Stimulated activated CD4-positive, alpha-beta T cell treated with anti-CD3 and anti-CD28 coated beads, Interleukin-2, amount 100 ng/mL, for 48 hours (primary cell): Measurements from ENCODE around the gene GPS2.
"Not testable (repeated sequence)": the region's sequence is repeated elsewhere in the genome, so short reads cannot be mapped to it uniquely, and the experiment has no call there.

Experiments used
- DNase-seq, 2 donors: peaks; one replicate each; pipeline ENCODE4 v3.0.0-alpha.2; 2020

GPS2 gene

GRCh38 chr17:7336240-7337175 is 21.3 kb upstream of the GPS2 start, which contains the start of gene ACAP1:
Gene ACAP1 (plus strand): TSS chr17:7336529. CDS start chr17:7336735, 206 bp downstream.
- peak; percentile 77 to 81 for DNase-seq

GRCh38 chr17:7335765-7336164 is 20.6 kb upstream of the GPS2 start:
- DNase-seq = not testable (repeated sequence)

- no peak for DNase-seq
Measured at GRCh38 chr17:7334938-7335538, 19.9 kb upstream of the GPS2 start.

- not testable (repeated sequence) for DNase-seq
Measured at GRCh38 chr17:7332600-7333069, 17.5 kb upstream of the GPS2 start.

- no peak for DNase-seq
Measured at GRCh38 chr17:7332111-7332510, 17.0 kb upstream of the GPS2 start.

GRCh38 chr17:7330638-7331015 is 15.5 kb upstream of the GPS2 start:
- no peak for DNase-seq

- DNase-seq = peak; percentile 68 to 80
Measured at GRCh38 chr17:7329997-7330637, 15.0 kb upstream of the GPS2 start.

- peak; percentile 91 to 94 for DNase-seq
Measured at GRCh38 chr17:7329374-7329996, 14.3 kb upstream of the GPS2 start.

- peak in 1 of 2 donors; percentile 25 for DNase-seq
Measured at GRCh38 chr17:7328840-7329373, 13.7 kb upstream of the GPS2 start, which contains the start of gene NEURL4. Gene NEURL4 (minus strand): TSS chr17:7329335. CDS start chr17:7329312, 23 bp downstream.

GRCh38 chr17:7328009-7328408 is 12.8 kb upstream of the GPS2 start:
- no peak for DNase-seq

- DNase-seq = no peak
Measured at GRCh38 chr17:7327501-7327900, 12.3 kb upstream of the GPS2 start.

GRCh38 chr17:7327056-7327455 is 11.9 kb upstream of the GPS2 start:
- no peak for DNase-seq

- no peak for DNase-seq
Measured at GRCh38 chr17:7326186-7326585, 11.0 kb upstream of the GPS2 start.

GRCh38 chr17:7325031-7325528 is 9.9 kb upstream of the GPS2 start:
- DNase-seq = no peak

- no peak for DNase-seq
Measured at GRCh38 chr17:7324438-7324779, 9.2 kb upstream of the GPS2 start.

- peak; percentile 64 to 72 for DNase-seq
Measured at GRCh38 chr17:7323731-7324437, 8.7 kb upstream of the GPS2 start.

GRCh38 chr17:7322520-7323194 is 7.5 kb upstream of the GPS2 start:
- DNase-seq = no peak

GRCh38 chr17:7321466-7321865 is 6.3 kb upstream of the GPS2 start:
- no peak for DNase-seq

GRCh38 chr17:7318121-7318860 is 3.1 kb upstream of the GPS2 start:
- DNase-seq = no peak

- no peak for DNase-seq
Measured at GRCh38 chr17:7317161-7317803, 2.1 kb upstream of the GPS2 start.
